CD4-positive, alpha-beta memory T cell (primary cell): ENCODE data around the gene DIS3L2. TPM values are rescaled to one million over a fixed set of nuclear protein-coding genes. Genes with fewer than 3 reads are reported as not detected.
"Not testable (repeated sequence)": the region's sequence is repeated elsewhere in the genome, so short reads cannot be mapped to it uniquely, and the experiment has no call there.

Experiments
- CTCF ChIA-PET: fragments of 350-600 bp; sonication (Branson Sonifier 250); formaldehyde crosslinking; loops from one replicate; lab custom pipeline; 2021; ENCODE audit warnings: inconsistent platforms; ENCODE audit not compliant: partially characterized antibody; lab: Charles Lee
- POLR2A ChIA-PET: fragments of 350-600 bp; sonication (Branson Sonifier 250); formaldehyde crosslinking; loops from one replicate; lab custom pipeline; 2021; ENCODE audit not compliant: partially characterized antibody; lab: Charles Lee
- DNase-seq, 5 donors: peaks; one replicate each; pipeline versions ENCODE4 v3.0.0 to v3.0.0-alpha.2; 2020 to 2022; ENCODE audit warnings: mixed read lengths in 1 of 5
- H3K27ac ChIP-seq: one replicate; pipeline ENCODE4 v1.7.0; 2013; ENCODE audit warnings: low read depth, low read length
- H3K27me3 ChIP-seq: 2 replicates; pipeline ENCODE4 v1.7.0; 2013; ENCODE audit warnings: mild to moderate bottlenecking, low read length, moderate library complexity; ENCODE audit not compliant: insufficient read depth
- H3K36me3 ChIP-seq: 2 replicates; pipeline ENCODE4 v1.7.0; 2013; ENCODE audit warnings: mild to moderate bottlenecking, low read length, moderate library complexity; ENCODE audit not compliant: insufficient read depth
- H3K4me1 ChIP-seq: 2 replicates; pipeline ENCODE4 v1.7.0; 2013; ENCODE audit warnings: mild to moderate bottlenecking, low read length, moderate library complexity; ENCODE audit not compliant: insufficient read depth
- H3K4me3 ChIP-seq, 2 donors: one replicate each; pipeline ENCODE4 v1.7.0; 2013; ENCODE audit warnings: low read length in 2 of 2, mild to moderate bottlenecking in 1 of 2
- H3K9me3 ChIP-seq, 2 donors: one replicate each; pipeline ENCODE4 v1.7.0; 2013; ENCODE audit warnings: low read length in 2 of 2, control low read depth in 1 of 2; ENCODE audit not compliant: control insufficient read depth in 1 of 2
- H3K27ac Mint-ChIP-seq, 7 donors: one replicate each; pipeline ENCODE4 v1.8.0; 2020 to 2021; ENCODE audit warnings: mixed read lengths in 7 of 7, mild to moderate bottlenecking in 6 of 7, inconsistent platforms in 3 of 7, moderate library complexity in 3 of 7
- H3K27me3 Mint-ChIP-seq, 2 donors: one replicate each; pipeline ENCODE4 v1.8.0; 2020 to 2021; ENCODE audit warnings: mixed read lengths in 2 of 2
- H3K36me3 Mint-ChIP-seq, 2 donors: one replicate each; pipeline ENCODE4 v1.8.0; 2020 to 2021; ENCODE audit warnings: mixed read lengths in 2 of 2, inconsistent platforms in 1 of 2, mild to moderate bottlenecking in 1 of 2
- H3K4me1 Mint-ChIP-seq, 4 donors: one replicate each; pipeline ENCODE4 v1.8.0; 2020 to 2021; ENCODE audit warnings: mixed read lengths in 4 of 4, mild to moderate bottlenecking in 1 of 4
- H3K4me3 Mint-ChIP-seq, 8 donors: one replicate each; pipeline ENCODE4 v1.8.0; 2020 to 2021; ENCODE audit warnings: mixed read lengths in 8 of 8, mild to moderate bottlenecking in 7 of 8, moderate library complexity in 6 of 8, inconsistent platforms in 3 of 8
- H3K9me3 Mint-ChIP-seq, 8 donors: one replicate each; pipeline ENCODE4 v1.8.0; 2020 to 2021; ENCODE audit warnings: mixed read lengths in 8 of 8, mild to moderate bottlenecking in 5 of 8, inconsistent platforms in 3 of 8, moderate library complexity in 1 of 8
- intact Hi-C: fragments of 100-400 bp; cut with micrococcal nuclease; formaldehyde crosslinking; loops from one replicate; pipeline ENCODE4 v1.15.1; 2023
- polyA plus RNA-seq, 2 donors: library from polyadenylated mRNA; unstranded; fragments of 300-500 nt; fragmentation: Illumina TruSeq; gene quantifications; one replicate each; pipeline ENCODE4 v1.2.3, GENCODE V29; 2021
- total RNA-seq, 2 experiments: library from RNA; stranded (reverse); gene quantifications; one replicate each; pipeline ENCODE4 v1.2.3, GENCODE V29; 2021

Gene DIS3L2
- total and polyA plus RNA-seq, 4 experiments from 2014 or later: 16.0 to 59.7 (median 39.3) TPM

GRCh38 chr2:232327105-232328031 is 365.9 kb downstream of the DIS3L2 start:
- Mint-ChIP-seq H3K4me3 (no peak overlapping the region), H3K27me3 (no peaks in the 10 kb centered on the region), H3K27ac (peak overlapping the region in 4 of 7 donors; percentile 41 to 77 (median 52)), H3K36me3 (peaks cover 0 to 2% of the 10 kb centered on the region in 2 donors), H3K9me3 (no peaks in the 10 kb centered on the region), H3K4me1 (peaks cover 7 to 24% (median 10%) of the 10 kb centered on the region in 4 donors)
- H3K9me3 ChIP-seq: no peaks in the 10 kb centered on the region
- H3K36me3 ChIP-seq: no peaks in the 10 kb centered on the region
- ChIA-PET POLR2A (no interaction called here), CTCF (interaction anchor here (0.9 to 5.3 kb wide), 18 partner anchors 9 to 421 kb away, joined by 3 to 52 read pairs (median 4); partner anchors contain the start of gene NPPC)
- peaks cover 13% of the 10 kb centered on the region for H3K4me1 ChIP-seq
- H3K4me3 ChIP-seq: no peak overlapping the region
- no peak overlapping the region for H3K27ac ChIP-seq
- intact Hi-C loops: loop anchor here (1.0 kb wide), 3 partner anchors 35 to 421 kb away; no protein-coding TSS in a partner anchor
- no peaks in the 10 kb centered on the region for H3K27me3 ChIP-seq
- DNase-seq: peak; percentile 73 to 85 (median 77)

GRCh38 chr2:232328032-232328422 is 366.5 kb downstream of the DIS3L2 start:
- no peak overlapping the region for H3K27ac ChIP-seq
- no peaks in the 10 kb centered on the region for H3K36me3 ChIP-seq
- H3K4me3 ChIP-seq: no peak overlapping the region
- Mint-ChIP-seq H3K4me3 (no peak overlapping the region), H3K27ac (no peak overlapping the region), H3K36me3 (peaks cover 0 to 2% of the 10 kb centered on the region in 2 donors), H3K9me3 (no peaks in the 10 kb centered on the region), H3K4me1 (peaks cover 3 to 17% (median 6%) of the 10 kb centered on the region in 4 donors), H3K27me3 (no peaks in the 10 kb centered on the region)
- ChIA-PET POLR2A (no interaction called here), CTCF (interaction anchor here (0.6 to 5.3 kb wide), 11 partner anchors 9 to 421 kb away, joined by 3 to 52 read pairs (median 3); partner anchors contain the start of gene NPPC)
- H3K9me3 ChIP-seq: no peaks in the 10 kb centered on the region
- DNase-seq: no peak
- H3K4me1 ChIP-seq: peaks cover 6% of the 10 kb centered on the region
- intact Hi-C loops: no loop called here
- H3K27me3 ChIP-seq: no peaks in the 10 kb centered on the region

GRCh38 chr2:232328516-232329460 is 367.3 kb downstream of the DIS3L2 start:
- no peaks in the 10 kb centered on the region for H3K27me3 Mint-ChIP-seq
- Histone ChIP-seq H3K4me3 (no peak overlapping the region), H3K36me3 (no peaks in the 10 kb centered on the region), H3K4me1 (peaks cover 3% of the 10 kb centered on the region), H3K27me3 (no peaks in the 10 kb centered on the region), H3K27ac (no peak overlapping the region), H3K9me3 (no peaks in the 10 kb centered on the region)
- H3K27ac Mint-ChIP-seq: no peak overlapping the region
- intact Hi-C loops: no loop called here
- no peaks in the 10 kb centered on the region for H3K9me3 Mint-ChIP-seq
- no peak overlapping the region for H3K4me3 Mint-ChIP-seq
- H3K36me3 Mint-ChIP-seq: peaks cover 0 to 2% of the 10 kb centered on the region in 2 donors
- ChIA-PET POLR2A (no interaction called here), CTCF (interaction anchor here (0.6 to 5.3 kb wide), 9 partner anchors 19 to 422 kb away, joined by 3 to 52 read pairs (median 3); partner anchors contain the start of gene NPPC)
- DNase-seq: no peak
- H3K4me1 Mint-ChIP-seq: peaks cover 3 to 16% (median 6%) of the 10 kb centered on the region in 4 donors

GRCh38 chr2:232329716-232330067 is 368.2 kb downstream of the DIS3L2 start:
- no peaks in the 10 kb centered on the region for H3K27me3 ChIP-seq
- no peaks in the 10 kb centered on the region for H3K9me3 ChIP-seq
- H3K4me3 ChIP-seq: no peak overlapping the region
- no peaks in the 10 kb centered on the region for H3K27me3 Mint-ChIP-seq
- H3K9me3 Mint-ChIP-seq: no peaks in the 10 kb centered on the region
- POLR2A ChIA-PET: no interaction called here
- H3K4me1 Mint-ChIP-seq: peaks cover 3 to 13% (median 4%) of the 10 kb centered on the region in 4 donors
- H3K27ac Mint-ChIP-seq: no peak overlapping the region
- no peak overlapping the region for H3K4me3 Mint-ChIP-seq
- CTCF ChIA-PET: interaction anchor here (1.1 kb wide), 1 partner anchor 404 kb away, joined by 3 read pairs; the partner anchor contains the start of gene NPPC
- H3K4me1 ChIP-seq: peaks cover 3% of the 10 kb centered on the region
- DNase-seq: no peak
- peaks cover 0 to 2% of the 10 kb centered on the region in 2 donors for H3K36me3 Mint-ChIP-seq
- intact Hi-C loops: no loop called here
- no peaks in the 10 kb centered on the region for H3K36me3 ChIP-seq
- H3K27ac ChIP-seq: no peak overlapping the region

- Mint-ChIP-seq H3K27ac (no peak overlapping the region), H3K36me3 (peaks cover 0 to 2% of the 10 kb centered on the region in 2 donors), H3K27me3 (no peaks in the 10 kb centered on the region), H3K9me3 (no peaks in the 10 kb centered on the region), H3K4me1 (peaks cover 3 to 13% (median 4%) of the 10 kb centered on the region in 4 donors), H3K4me3 (no peak overlapping the region)
- Histone ChIP-seq H3K9me3 (no peaks in the 10 kb centered on the region), H3K27ac (no peak overlapping the region), H3K27me3 (no peaks in the 10 kb centered on the region), H3K4me1 (peaks cover 3% of the 10 kb centered on the region), H3K4me3 (no peak overlapping the region), H3K36me3 (no peaks in the 10 kb centered on the region)
- intact Hi-C loops: no loop called here
- no peak for DNase-seq
- CTCF ChIA-PET: no interaction called here
- POLR2A ChIA-PET: no interaction called here
Observed at GRCh38 chr2:232330068-232330999, 368.8 kb downstream of the DIS3L2 start.

GRCh38 chr2:232331061-232331460 is 369.5 kb downstream of the DIS3L2 start:
- H3K9me3 ChIP-seq, CTCF ChIA-PET, H3K36me3 Mint-ChIP-seq, H3K9me3 Mint-ChIP-seq, H3K27me3 ChIP-seq, POLR2A ChIA-PET, DNase-seq, H3K4me1 ChIP-seq, H3K4me3 ChIP-seq, H3K27ac ChIP-seq, intact Hi-C loops, H3K4me3 Mint-ChIP-seq, H3K36me3 ChIP-seq, H3K27me3 Mint-ChIP-seq, H3K27ac Mint-ChIP-seq: not testable (repeated sequence)
- H3K4me1 Mint-ChIP-seq: peaks cover 3 to 13% (median 4%) of the 10 kb centered on the region in 4 donors
